ENCODE results near the gene JAKMIP1. TPM values are rescaled to one million over a fixed set of nuclear protein-coding genes. Genes with fewer than 3 reads are reported as not detected.

Gene JAKMIP1
- total RNA-seq, 1 experiment from 2014 or later, result not detected

- TF ChIP-seq CTCF (IDR thresholded peaks at IDR 0.05; ENCODE audit: insufficient read depth in 1 of 2, low read depth in 1 of 2, low read length in 1 of 2, severe bottlenecking in 1 of 2, unreplicated experiment in 1 of 2), result no peak
- H3K36me3 ChIP-seq (ENCODE audit: control insufficient read depth, insufficient read depth, low read length), result no peaks in the 10 kb centered on the region
- no peaks in the 10 kb centered on the region for H3K4me1 Mint-ChIP-seq (ENCODE audit: low read depth, unreplicated experiment)
- H3K4me1 ChIP-seq, result no peaks in the 10 kb centered on the region
- H3K36me3 Mint-ChIP-seq (ENCODE audit: insufficient read depth, unreplicated experiment), result no peaks in the 10 kb centered on the region
- ChIA-PET CTCF (interaction anchor here (0.6 kb wide), 1 partner anchor 74 kb away, joined by 10 read pairs; no protein-coding TSS in a partner anchor), POLR2A (no interaction called here)
- no peaks in the 10 kb centered on the region for H3K9me3 Mint-ChIP-seq (ENCODE audit: unreplicated experiment)
- H3K4me3 ChIP-seq (ENCODE audit: low read depth, low read length), result no peak overlapping the region
- intact Hi-C loops (cut with micrococcal nuclease; ENCODE audit: unreplicated experiment), result loop anchor here (10.0 kb wide), 1 partner anchor 332 kb away; no protein-coding TSS in a partner anchor
- H3K27ac Mint-ChIP-seq (ENCODE audit: unreplicated experiment), result no peak overlapping the region
- H3K27me3 Mint-ChIP-seq (ENCODE audit: insufficient read depth, unreplicated experiment), result peaks cover 13% of the 10 kb centered on the region
- no TSS peak for BruUV-seq (replicated peaks)
- peak in 1 of 2 experiments; percentile 14 for DNase-seq
- no peak overlapping the region for H3K4me3 Mint-ChIP-seq (ENCODE audit: unreplicated experiment)
- no peaks in the 10 kb centered on the region for H3K9me3 ChIP-seq
- H3K27me3 ChIP-seq (replicated peaks; ENCODE audit: control insufficient read depth, insufficient read depth, low read length), result no peaks in the 10 kb centered on the region
These were observed 207.5 kb downstream of the JAKMIP1 start for GRCh38 chr4:5992828-5993321.

- Mint-ChIP-seq H3K4me1 (ENCODE audit: low read depth, unreplicated experiment) (no peaks in the 10 kb centered on the region), H3K4me3 (ENCODE audit: unreplicated experiment) (no peak overlapping the region), H3K9me3 (ENCODE audit: unreplicated experiment) (no peaks in the 10 kb centered on the region), H3K27me3 (ENCODE audit: insufficient read depth, unreplicated experiment) (peaks cover 13% of the 10 kb centered on the region), H3K36me3 (ENCODE audit: insufficient read depth, unreplicated experiment) (no peaks in the 10 kb centered on the region), H3K27ac (ENCODE audit: unreplicated experiment) (no peak overlapping the region)
- Histone ChIP-seq H3K9me3 (no peaks in the 10 kb centered on the region), H3K27me3 (replicated peaks; ENCODE audit: control insufficient read depth, insufficient read depth, low read length) (no peaks in the 10 kb centered on the region), H3K4me1 (no peaks in the 10 kb centered on the region), H3K36me3 (ENCODE audit: control insufficient read depth, insufficient read depth, low read length) (no peaks in the 10 kb centered on the region), H3K4me3 (ENCODE audit: low read depth, low read length) (no peak overlapping the region)
- no TSS peak for BruUV-seq (replicated peaks)
- ChIA-PET POLR2A (no interaction called here), CTCF (interaction anchor here (0.6 kb wide), 1 partner anchor 75 kb away, joined by 10 read pairs; no protein-coding TSS in a partner anchor)
- no peak for TF ChIP-seq CTCF (IDR thresholded peaks at IDR 0.05; ENCODE audit: insufficient read depth in 1 of 2, low read depth in 1 of 2, low read length in 1 of 2, severe bottlenecking in 1 of 2, unreplicated experiment in 1 of 2)
- intact Hi-C loops (cut with micrococcal nuclease; ENCODE audit: unreplicated experiment), result loop anchor here (10.0 kb wide), 1 partner anchor 333 kb away; no protein-coding TSS in a partner anchor
- peak in 1 of 2 experiments; percentile 15 for DNase-seq
These were observed 208.1 kb downstream of the JAKMIP1 start for GRCh38 chr4:5992171-5992827.

GRCh38 chr4:5991405-5991804 is 208.9 kb downstream of the JAKMIP1 start:
- BruUV-seq (replicated peaks), result no TSS peak
- peak in 1 of 2 experiments; percentile 6 for DNase-seq
- no peak for TF ChIP-seq CTCF (IDR thresholded peaks at IDR 0.05; ENCODE audit: insufficient read depth in 1 of 2, low read depth in 1 of 2, low read length in 1 of 2, severe bottlenecking in 1 of 2, unreplicated experiment in 1 of 2)
- no peaks in the 10 kb centered on the region for H3K36me3 Mint-ChIP-seq (ENCODE audit: insufficient read depth, unreplicated experiment)
- ChIA-PET POLR2A (no interaction called here), CTCF (no interaction called here)
- H3K27ac Mint-ChIP-seq (ENCODE audit: unreplicated experiment), result no peak overlapping the region
- peaks cover 16% of the 10 kb centered on the region for H3K27me3 Mint-ChIP-seq (ENCODE audit: insufficient read depth, unreplicated experiment)
- H3K36me3 ChIP-seq (ENCODE audit: control insufficient read depth, insufficient read depth, low read length), result no peaks in the 10 kb centered on the region
- H3K9me3 ChIP-seq, result no peaks in the 10 kb centered on the region
- H3K4me1 Mint-ChIP-seq (ENCODE audit: low read depth, unreplicated experiment), result no peaks in the 10 kb centered on the region
- intact Hi-C loops (cut with micrococcal nuclease; ENCODE audit: unreplicated experiment), result loop anchor here (10.0 kb wide), 1 partner anchor 333 kb away; no protein-coding TSS in a partner anchor
- H3K27me3 ChIP-seq (replicated peaks; ENCODE audit: control insufficient read depth, insufficient read depth, low read length), result no peaks in the 10 kb centered on the region
- H3K4me3 ChIP-seq (ENCODE audit: low read depth, low read length), result no peak overlapping the region
- H3K4me1 ChIP-seq, result no peaks in the 10 kb centered on the region
- H3K4me3 Mint-ChIP-seq (ENCODE audit: unreplicated experiment), result no peak overlapping the region
- H3K9me3 Mint-ChIP-seq (ENCODE audit: unreplicated experiment), result no peaks in the 10 kb centered on the region
